Fibroblast of skin of left biceps (primary cell): Measurements from ENCODE around the gene FBLIM1.

ENCODE experiments used
- DNase-seq, 2 experiments: peaks; one replicate each; pipeline ENCODE4 v3.0.0-alpha.2; 2013; ENCODE audit warnings: low read depth in 2 of 2

The FBLIM1 gene

DNA sequence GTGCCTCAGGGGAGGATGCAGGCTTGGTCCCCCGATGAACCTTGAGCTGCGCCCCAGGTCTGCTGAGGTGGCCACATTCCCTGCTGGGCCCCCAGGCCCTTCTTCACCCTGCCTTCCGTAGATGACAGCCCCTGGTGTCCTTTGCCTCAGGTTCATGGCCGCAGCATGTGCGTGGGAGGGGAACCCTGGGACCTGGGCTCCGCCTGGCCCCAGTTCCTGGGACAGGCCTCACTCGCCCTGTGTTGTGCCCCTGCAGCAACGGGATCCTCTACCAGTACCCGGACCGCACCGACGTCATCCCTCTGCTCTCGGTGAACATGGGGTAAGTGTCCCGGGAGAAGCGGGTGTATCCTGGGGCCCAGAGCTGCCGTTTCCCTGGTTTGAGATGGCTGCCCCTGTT, 27.7 kb upstream of the FBLIM1 start:
- no peak for DNase-seq

DNA sequence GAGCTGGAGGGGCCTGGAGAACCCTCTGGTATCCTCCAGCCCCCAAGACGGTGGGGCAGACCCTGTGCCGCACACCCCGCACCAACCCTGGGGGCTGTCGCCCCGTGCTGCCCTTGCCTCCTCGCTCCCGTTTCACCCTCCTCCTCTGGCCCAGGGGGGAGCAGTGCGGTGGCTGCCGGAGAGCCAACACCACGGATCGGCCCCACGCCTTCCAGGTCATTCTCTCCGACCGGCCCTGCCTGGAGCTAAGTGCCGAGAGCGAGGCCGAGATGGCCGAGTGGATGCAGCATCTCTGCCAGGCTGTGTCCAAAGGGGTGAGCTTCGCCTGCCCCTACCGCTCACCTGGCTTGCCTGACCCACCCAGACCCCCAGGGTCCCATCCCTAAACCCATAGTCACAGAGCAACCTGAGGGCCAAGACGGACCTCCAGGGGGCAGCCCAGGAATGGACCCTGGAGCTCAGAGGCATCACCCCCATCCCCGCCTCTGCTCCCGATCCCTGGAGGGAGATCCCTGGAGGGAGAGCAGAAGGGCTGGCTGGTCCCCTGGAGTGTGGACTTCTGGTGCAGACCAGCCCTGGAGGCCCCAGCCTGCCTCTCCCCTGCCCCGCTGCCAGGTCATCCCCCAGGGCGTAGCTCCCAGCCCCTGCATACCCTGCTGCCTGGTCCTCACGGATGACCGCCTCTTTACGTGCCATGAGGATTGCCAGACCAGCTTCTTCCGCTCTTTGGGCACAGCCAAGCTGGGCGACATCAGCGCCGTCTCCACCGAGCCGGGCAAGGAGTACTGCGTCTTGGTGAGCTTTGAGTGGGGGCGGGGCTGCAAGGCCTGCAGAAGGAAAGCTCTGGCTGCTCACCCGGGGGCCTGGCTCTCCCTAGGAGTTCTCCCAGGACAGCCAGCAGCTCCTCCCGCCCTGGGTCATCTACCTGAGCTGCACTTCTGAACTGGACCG, 26.6 kb upstream of the FBLIM1 start:
- no peak for DNase-seq

DNA sequence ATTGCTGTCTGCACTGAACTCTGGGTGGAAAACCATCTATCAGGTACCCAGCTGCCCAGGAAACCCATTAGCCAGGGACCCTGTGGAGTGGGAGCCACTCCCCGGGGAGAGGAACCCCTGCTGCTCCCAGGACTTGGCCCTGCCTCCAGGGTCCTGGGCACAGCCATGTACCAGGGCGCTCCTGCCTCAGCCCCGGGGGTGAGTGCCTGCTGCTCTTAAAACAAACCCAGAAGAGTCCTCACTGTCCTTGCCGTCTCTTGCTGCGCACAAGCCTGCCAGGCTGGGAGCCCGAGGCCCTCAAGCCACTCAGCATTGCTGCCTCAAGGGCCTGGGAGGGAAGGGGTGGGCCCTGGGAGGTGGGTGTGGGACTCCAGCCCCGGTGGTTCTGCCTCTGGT, 25.9 kb upstream of the FBLIM1 start:
- no peak for DNase-seq

DNA sequence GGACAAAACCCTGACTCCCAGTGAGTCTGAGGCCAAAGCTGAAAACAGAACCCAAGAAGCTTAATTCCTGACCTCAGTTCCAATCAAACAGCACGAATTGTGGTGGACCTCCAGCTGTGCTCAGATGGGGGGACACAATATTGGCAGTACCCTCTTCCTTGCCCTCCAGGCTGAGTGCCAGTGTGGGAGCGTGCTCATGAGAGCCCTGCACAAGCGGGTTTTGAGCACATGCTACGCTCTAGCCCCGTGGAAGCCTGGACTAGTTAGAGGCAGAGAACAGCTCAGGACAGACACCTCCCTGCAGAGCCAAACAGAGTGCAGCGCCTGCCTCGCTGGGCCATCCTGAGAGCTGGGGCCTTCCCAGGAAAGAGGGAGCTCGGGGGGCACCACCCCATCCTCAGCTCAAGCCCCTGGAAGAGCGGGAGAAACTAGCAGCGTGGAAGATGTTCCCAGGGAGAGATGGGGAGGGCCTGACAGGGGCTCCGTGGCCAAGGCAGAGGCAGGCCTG, 25.3 kb upstream of the FBLIM1 start:
- DNase-seq = no peak

DNA sequence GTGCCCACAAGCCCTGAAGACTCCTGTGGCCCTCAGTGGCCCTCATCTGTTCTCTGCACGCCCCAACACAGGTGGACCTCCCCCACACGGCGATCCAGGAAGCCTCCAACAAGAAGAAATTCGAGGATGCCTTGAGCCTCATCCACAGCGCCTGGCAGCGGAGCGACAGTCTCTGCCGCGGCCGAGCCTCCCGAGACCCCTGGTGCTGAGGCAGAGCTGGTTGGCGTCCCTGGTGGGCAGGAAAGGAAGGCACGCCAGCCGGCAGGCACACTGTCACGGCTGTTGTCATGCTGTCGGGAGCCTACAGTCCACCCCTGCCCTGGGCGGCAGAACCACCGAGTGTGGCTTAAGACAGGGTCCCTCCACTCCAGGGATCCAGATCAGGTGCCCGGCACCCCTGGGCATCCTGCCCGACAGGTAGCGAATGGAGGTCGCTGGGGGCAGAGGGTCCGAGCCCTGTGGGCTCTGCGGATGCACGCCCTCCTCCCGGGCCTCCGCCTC, 24.8 kb upstream of the FBLIM1 start:
- DNase-seq = no peak

DNA sequence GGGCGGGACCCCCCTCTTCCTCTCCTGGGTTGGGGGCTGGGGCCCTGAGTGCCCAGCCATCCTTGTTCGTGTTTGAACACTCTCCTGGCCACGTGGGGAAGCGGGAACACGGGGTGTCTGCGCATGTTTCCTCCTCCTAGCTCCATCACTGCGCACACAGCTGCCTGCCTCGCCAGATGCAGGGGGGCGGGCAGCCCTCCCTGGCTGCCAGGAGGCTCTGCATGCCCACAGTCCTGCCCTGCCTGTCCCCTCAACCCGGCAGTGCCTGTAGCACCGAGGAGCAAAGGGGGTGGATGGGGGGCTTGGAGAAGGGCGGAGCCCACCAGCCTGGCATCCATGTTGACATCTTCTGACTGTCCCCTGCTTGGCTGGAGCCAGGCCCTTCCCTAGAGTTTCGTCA, 24.3 kb upstream of the FBLIM1 start:
- DNase-seq = no peak

DNA sequence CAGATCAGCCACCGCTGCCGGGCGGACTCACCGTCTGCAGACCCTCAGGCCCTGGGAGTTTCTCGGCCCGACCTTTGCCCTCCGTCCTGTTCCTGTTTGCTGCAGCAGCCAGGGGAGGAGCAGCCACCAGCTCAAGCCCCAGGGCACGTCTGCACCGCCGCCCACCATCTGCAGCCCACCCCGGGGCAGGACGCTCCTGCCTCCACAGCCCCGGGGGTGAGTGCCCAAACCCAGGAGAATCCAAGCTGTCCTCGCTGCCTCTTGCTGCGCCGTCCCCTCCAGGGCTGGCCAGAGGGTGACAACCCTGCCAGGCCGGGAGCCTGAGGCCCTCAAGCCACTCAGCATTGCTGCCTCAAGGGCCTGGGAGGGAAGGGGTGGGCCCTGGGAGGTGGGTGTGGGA, 23.7 kb upstream of the FBLIM1 start:
- no peak for DNase-seq

DNA sequence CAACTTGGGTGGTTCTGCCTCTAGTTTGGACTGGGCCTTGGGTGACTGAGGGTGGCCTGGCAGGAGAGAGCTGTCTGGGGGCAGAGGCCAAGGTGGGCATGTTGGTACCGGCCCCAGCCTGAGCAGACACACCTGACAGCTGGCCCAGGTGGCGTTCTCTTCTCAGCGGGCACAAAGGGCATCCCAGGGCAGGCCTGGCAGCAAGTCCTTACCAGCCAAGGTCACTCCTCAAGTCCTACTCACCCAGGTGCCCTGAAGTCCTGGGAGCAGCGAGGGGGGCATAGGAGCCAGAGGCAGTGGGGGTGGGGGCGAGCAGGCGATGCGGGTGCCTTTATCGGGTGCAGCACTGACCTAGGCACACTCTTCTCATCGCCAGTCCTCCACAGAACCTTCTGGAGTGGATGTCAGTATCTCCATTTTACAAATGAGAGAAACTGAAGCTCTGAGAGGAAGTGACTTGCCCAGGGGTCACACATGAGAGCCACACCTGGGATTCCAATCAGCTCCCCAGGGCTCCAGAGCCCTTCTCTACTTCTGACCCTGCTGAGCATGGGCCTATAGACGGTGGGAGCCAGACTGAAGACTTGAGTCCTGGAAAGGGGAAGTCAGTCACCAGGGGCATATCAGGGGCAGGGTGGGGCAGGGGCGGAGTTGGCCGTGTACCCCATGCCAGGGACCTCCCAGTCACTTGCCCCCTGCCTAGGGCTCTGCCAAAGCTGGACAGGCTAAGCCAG, 23.1 kb upstream of the FBLIM1 start:
- DNase-seq = no peak

DNA sequence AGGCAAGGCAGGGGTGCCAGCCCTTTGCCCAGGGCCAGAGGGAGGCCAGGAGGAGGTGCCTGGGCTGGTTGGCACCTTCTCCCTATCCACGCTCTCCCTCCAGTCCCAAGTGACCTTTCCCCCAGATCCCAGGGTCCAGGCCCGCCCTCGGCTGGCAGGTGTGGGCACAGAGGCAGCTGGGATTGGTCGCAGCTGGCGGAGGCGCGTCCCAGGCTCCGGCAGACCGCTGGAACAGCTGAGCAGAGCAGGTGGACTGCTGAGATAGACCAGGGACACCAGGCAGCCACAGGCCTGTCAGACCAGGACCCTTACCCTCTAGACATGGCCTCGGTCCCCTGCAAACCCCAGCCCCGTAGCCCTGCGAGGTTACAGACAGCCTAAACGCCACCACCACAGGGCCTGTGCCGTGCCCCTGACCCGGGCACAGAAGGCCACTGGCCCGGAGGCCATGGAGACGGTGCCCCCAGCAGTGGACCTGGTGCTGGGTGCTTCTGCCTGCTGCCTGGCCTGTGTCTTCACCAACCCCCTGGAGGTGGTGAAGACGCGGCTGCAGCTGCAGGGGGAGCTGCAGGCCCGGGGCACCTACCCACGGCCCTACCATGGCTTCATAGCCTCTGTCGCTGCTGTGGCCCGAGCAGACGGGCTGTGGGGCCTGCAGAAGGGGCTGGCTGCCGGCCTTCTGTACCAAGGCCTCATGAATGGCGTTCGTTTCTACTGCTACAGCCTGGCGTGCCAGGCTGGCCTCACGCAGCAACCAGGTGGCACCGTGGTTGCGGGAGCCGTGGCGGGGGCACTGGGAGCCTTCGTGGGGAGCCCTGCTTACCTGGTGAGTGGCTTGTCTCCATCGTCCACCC, 22.3 kb upstream of the FBLIM1 start, which contains the start of gene SLC25A34:
Gene SLC25A34 (plus strand): TSS at position 221 of the 854 bp plus-strand sequence. CDS start 228 bp downstream, at position 449.
- DNase-seq = no peak

DNA sequence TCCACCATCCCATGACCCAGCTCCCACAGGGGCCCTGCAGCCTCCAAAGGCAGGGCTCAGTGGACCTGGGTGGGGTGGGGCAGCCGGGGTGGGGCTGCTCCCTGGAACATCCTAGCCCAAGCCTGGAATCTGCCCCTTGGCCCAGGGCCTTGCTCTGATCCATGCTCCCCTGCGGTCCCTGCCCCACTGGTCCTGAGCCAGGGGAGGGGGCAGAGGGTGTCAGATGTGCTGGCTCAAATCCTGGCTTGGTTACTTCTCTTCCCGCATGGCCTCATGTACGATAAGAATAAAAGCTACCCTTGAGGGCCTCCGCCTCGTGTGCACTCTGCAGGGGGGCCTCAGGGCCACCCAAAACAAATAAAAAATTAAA, 21.7 kb upstream of the FBLIM1 start:
- DNase-seq = no peak

DNA sequence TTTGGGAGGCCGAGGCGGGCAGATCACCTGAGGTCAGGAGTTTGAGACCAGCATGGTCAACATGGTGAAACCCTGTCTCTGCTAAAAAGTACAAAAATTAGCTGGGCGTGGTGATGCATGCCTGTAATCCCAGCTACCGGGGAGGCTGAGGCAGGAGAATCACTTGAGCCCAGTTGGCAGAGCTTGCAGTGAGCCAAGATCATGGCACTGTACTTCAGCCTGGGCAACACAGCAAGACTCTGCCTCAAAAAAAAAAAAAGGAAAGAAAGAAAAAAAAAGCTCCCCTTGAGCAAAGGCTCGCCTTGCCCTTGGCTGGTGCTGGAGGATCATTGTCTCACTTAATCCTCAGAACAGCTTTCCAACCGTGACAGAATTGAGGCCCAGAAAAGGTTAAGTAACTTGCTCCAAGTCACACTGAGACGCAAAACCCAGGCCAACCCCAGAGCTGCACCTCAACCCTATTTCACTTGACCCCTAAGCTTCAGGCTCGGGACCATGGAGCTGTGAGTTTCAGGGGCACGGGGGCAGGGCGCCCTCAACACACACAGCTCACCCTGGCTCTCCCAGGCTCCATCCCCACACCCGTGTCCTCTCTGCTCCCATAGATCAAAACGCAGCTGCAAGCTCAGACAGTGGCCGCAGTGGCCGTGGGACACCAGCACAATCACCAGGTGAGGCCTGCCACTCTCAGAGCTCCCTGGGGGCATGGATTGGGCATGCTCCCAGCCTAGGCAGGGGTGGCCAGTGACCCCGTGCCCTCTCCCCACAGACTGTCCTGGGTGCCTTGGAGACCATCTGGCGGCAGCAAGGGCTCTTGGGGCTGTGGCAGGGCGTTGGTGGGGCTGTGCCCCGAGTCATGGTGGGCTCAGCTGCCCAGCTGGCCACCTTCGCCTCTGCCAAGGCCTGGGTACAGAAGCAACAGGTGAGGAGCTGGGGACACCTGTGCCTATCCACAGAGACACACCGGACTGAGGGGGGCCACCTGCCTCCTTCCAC, 21.0 kb upstream of the FBLIM1 start:
- no peak for DNase-seq

DNA sequence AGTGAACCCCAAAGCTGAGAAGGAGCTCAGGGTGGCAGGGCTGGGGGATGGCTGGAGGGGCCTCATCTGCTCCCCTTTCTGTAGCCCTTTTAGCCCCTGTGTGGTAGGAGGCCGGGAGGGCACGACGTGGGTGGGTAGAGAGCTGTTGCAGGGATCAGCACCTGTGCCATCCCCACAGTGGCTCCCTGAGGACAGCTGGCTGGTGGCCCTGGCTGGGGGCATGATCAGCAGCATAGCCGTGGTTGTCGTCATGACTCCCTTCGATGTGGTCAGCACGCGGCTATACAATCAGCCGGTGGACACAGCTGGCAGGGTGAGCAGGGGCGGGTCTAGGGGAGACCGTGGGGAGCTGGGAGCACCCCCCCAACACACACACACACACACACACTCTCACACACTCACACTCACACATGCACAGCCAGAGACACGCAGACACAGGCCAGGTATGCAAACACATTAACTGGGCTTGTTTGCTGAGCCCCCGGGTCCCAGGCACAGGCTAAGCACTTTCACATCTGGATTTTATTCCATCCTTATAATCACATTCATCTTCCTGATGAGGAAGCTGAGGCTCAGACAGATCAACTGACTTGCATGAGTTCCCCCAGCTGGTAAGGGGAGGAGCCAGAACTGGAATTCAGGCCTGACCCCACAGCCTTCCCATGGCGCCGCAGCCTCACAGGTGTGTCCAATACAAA, 20.0 kb upstream of the FBLIM1 start:
- no peak for DNase-seq

DNA sequence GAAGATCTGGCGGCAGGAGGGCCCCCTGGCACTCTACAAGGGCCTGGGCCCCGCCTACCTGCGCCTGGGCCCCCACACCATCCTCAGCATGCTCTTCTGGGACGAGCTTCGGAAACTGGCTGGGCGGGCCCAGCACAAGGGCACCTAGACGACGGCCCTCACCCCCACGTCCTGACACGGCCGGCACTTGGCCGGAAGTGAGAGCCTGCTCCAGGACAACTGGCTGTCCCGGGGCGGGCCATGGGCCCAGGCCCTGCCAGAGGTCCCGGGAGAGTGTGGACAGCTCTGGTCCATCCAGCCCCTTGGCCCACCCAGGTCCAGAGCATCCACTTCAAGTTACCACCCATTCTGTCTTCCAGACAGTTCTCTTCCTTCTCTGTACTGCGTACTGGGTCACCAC, 19.3 kb upstream of the FBLIM1 start:
- no peak for DNase-seq

DNA sequence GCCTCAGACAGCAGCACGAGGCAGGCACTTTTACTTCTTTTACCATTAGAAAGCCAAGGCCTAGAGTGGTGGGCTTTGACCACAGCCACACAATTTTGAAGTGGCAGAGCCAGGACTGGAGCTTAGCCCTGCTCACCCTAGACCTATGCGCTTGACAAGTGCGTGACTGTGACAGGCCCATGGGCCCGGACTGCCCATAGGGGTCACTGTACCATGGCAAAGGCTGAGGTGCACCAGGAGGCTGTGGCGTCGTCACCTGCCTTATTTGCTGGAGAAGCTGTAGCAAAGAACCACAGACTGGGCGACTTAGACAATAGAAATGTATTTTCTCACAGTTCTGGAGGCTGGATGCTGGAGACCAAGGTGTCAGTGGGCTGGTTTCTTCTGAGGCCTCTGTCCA, 18.9 kb upstream of the FBLIM1 start:
- no peak for DNase-seq

DNA sequence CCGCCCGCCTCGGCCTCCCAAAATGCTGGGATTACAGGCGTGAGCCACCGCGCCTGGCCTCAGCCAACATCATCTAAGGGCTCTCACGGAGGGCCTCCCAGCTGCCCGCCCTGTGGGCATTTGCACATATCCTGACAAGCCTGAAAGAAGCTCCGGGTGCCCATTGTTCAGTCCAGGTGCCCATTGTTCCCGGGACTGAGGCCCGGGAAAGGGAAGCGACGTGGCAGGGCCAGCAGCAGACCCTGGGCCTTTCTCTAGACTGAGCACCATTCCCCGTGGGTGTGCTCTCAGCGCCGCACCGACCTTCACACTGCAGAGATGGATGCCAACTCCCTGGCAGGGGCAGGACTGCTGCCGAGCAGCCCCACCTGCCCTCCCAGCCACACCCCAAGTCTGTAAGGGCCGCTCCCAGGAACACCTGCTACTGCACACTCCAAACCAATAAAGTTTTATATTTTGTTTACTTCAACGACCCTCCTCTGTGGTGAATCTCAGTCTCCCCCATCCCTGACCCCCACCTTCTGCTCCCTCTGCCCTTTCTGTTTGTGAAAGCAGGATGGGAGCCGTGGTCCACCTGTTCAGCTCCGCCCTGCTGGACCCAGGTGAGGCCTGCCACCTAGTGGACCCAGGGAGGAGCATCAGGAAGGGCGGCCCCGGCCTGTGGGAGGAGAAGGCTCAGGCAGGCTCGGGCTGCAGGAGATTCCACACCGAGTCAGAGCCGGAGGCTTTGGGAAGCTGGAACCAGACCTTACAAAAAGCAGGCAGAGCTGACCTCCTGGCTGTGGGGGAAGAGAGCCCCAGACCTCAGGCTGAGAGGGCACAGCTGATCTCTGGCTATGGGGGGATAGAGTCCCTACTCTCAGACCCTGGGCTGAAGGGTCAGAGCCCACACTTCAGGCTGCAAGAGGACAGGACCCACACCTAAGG, 17.4 kb upstream of the FBLIM1 start:
- no peak for DNase-seq

DNA sequence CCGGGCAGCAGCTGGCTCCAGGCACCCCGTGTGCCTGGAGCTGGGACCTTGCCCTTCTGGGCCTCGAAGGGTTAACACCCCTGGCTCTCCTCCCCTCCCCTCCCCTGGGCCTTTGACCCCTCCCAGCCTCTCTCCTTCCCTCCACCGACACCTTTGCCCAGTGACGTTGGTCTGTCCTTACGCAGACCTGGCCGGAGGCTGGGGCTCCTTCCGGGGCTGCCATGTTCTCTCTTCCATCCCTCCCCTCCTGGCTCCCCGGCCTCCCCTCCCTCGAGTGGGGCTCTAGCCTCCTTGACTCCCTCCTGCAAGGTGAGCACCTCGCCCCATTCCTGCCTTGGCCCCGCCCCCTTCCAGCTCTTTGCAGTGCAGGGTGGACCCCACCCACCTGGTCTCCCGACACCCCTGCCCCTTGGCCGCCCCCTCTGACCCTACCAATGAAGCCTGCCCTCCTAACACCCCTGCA, 16.2 kb upstream of the FBLIM1 start, which contains the start of gene TMEM82:
Gene TMEM82 (plus strand): TSS at position 161 of the 463 bp plus-strand sequence. CDS start 61 bp downstream, at position 222.
- no peak for DNase-seq

DNA sequence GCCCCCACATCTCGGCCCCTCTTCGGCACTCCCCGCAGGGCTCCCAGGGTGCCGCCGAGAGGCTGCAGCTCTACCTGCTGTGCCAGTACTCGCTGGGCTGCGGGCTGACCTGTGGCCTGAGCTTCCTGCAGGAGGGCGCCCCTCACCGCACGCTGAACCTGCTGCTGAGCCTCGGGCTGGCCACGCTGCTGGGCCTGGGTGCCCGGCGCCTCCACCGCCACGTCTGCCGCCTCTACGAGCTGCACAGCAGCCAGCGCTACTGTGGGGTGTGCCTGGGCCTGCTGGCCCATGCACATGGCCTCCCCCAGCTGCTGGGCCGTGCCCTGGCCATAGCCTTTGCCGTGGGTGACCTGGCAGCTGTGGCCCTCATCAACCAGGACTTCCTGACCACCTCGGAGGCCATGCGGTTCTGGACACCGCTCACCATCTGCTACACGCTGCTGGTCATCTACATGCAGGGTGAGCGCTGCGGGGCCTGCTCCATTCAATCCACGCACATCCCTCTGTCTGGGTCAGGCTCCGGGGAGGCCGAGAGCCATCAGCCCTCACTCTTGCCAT, 14.4 kb upstream of the FBLIM1 start:
- DNase-seq = no peak

DNA sequence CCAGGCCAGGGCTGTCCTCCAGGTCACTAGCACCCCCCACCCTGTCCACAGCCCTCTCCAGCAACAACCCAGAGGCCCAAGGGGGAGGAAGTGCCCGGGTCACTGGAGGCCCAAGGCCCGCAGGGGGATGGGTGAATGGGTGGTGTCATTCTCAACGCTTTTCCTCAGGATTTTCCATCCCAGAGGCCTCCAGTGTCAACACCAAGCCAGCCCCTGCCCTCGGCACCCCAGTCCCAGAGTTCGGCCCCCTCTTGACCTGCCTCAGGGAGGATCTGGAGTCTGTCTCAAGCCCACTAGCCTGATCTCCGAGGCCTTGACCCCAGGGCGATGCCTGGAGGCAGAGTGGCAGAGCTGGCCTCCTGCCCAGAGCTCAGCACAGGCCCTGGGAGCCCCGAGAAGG, 11.2 kb upstream of the FBLIM1 start:
- DNase-seq = no peak
